ENCODE measurements around the gene MDGA2.
"Not testable (repeated sequence)": the region's sequence is repeated elsewhere in the genome, so short reads cannot be mapped to it uniquely, and the experiment has no call there.

MDGA2 gene

DNA sequence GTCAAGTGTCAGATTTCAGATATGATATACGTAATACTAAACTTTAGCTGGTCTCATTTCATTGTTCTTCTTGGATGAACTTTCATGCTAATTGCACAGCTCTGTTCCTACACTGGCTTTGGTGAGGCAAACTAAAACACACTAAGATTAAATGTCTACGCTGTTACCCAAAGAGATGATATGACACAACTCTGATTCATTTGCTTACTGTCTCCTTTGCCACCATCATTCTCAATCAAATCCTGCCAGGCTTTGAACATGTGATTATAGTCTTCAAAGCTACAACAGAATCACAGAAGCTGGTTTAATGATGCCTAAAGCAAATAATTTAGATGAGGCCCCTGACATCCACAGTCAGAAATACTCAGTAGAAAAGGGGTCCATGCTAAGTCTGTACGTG is 37.7 kb downstream of the MDGA2 start:
- no peak for DNase-seq (ENCODE audit: low read depth, low spot score)
- H3K4me3 ChIP-seq (ENCODE audit: low read length), result no peak overlapping the region

GRCh38 chr14:47626151-47627035 is 49.0 kb downstream of the MDGA2 start:
- DNase-seq (ENCODE audit: low read depth, low spot score), result no peak
- no peak overlapping the region for H3K4me3 ChIP-seq (ENCODE audit: low read length)

- not testable (repeated sequence) for DNase-seq (ENCODE audit: low read depth, low spot score); H3K4me3 ChIP-seq (ENCODE audit: low read length)
These were observed 51.3 kb downstream of the MDGA2 start for GRCh38 chr14:47624126-47624525.

- no peak for DNase-seq (ENCODE audit: low read depth, low spot score)
- H3K4me3 ChIP-seq (ENCODE audit: low read length), result no peak overlapping the region
These were observed 56.0 kb downstream of the MDGA2 start for GRCh38 chr14:47619392-47619791.

DNA sequence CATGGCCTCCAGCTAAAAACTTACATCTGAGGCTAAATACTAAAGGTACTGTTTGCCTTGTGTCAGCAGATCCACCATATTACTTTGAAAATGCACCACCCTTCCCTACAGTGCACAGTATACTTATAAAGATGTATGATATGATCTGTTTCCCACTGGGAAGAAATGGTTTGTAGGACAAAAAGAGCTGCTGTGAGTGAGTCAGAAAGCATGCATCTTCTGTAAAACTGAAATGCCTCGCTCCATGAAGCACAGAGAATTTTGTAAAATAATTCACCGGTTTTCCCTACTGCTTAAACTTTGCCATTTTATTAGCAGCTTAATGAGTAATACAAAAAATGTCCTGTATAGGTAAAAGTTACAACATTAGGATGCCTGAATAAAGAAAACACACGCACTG is 68.8 kb downstream of the MDGA2 start:
- DNase-seq (ENCODE audit: low read depth, low spot score), result no peak
- no peak overlapping the region for H3K4me3 ChIP-seq (ENCODE audit: low read length)

DNA sequence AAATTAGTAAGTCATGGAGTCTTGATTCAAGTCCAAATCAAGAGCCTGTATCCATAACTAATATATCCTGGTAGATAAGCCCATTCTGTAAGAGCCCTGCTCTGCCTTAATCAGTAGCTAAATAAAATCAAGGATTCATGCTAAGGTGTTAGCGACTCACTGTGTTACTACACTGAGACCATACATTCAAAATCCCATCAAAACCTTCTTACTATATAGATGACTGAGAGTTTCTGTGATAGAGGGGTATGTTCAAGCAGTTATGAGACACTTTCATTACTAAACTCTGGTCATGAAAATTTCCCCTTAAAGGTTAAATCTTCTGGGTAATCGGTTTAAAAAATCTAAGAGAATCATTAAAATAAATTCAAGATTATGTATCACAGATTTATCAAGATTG is 78.5 kb downstream of the MDGA2 start:
- DNase-seq (ENCODE audit: low read depth, low spot score), result no peak
- H3K4me3 ChIP-seq (ENCODE audit: low read length), result no peak overlapping the region

- DNase-seq (ENCODE audit: low read depth, low spot score), result no peak
- H3K4me3 ChIP-seq (ENCODE audit: low read length), result no peak overlapping the region
These were observed 79.2 kb downstream of the MDGA2 start for GRCh38 chr14:47596232-47596631.

GRCh38 chr14:47595552-47595951 is 79.9 kb downstream of the MDGA2 start:
- H3K4me3 ChIP-seq (ENCODE audit: low read length), result no peak overlapping the region
- no peak for DNase-seq (ENCODE audit: low read depth, low spot score)

DNA sequence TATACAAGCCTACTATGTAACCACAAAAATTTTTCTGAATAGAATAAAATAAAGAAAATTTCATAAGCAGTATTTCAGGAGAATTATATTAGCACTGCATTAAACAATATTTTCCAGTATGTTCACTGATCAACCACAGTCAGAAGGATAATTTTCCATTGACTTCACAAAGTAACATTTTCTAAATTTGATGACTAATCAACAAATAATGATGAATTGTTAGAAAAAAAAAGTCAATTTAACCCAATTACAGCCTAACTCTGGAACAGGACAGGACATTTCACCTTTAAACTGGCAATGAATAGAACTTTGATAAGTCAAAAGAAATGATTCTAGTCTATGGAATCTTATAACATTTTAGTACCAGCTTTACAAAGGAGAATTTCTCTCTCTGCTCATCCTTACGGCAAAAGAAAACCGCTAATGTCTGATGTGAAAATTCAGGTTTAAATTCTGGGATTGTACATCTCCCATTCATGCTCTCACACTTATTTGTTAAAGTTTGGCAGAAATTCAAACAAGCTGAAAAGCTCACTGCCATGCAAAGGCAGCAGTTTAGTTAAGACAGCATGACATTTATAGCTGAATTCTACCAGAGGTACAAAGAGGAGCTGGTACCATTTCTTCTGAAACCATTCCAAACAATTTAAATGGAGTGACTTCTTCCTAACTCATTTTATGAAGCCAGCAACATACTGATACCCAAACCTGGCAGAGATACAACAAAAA is 84.5 kb downstream of the MDGA2 start:
- H3K4me3 ChIP-seq (ENCODE audit: low read length), result no peak overlapping the region
- DNase-seq (ENCODE audit: low read depth, low spot score), result no peak

GRCh38 chr14:47585447-47585846 is 90.0 kb downstream of the MDGA2 start:
- DNase-seq (ENCODE audit: low read depth, low spot score), result no peak

GRCh38 chr14:47567273-47567672 is 108.1 kb downstream of the MDGA2 start:
- DNase-seq (ENCODE audit: low read depth, low spot score), result no peak
- no peak overlapping the region for H3K4me3 ChIP-seq (ENCODE audit: low read length)

More at GRCh38 chr14:47585447-47585846, 90.0 kb downstream of the MDGA2 start:
- no peak overlapping the region for H3K4me3 ChIP-seq (ENCODE audit: low read length)

DNA sequence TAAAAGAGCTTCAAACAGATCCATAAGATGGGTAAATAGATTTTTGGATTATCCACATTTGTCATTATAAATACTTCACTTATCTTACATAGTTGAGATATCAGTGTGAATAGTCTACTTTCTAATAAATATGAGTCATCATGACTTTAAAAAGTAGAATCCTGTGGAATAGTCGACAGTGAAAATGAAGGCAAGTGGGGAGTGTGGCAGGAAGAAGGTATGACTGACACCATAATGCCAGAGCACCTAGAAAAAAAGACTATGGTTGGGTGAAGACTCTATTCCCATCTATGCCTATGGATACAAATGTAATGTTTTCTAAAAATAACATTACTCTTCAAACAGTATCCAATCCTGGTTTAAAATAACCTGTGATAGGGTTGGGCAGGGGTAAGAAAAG is 117.5 kb downstream of the MDGA2 start:
- no peak overlapping the region for H3K4me3 ChIP-seq (ENCODE audit: low read length)
- no peak for DNase-seq (ENCODE audit: low read depth, low spot score)

GRCh38 chr14:47555333-47555732 is 120.1 kb downstream of the MDGA2 start:
- H3K4me3 ChIP-seq (ENCODE audit: low read length), result no peak overlapping the region
- no peak for DNase-seq (ENCODE audit: low read depth, low spot score)

GRCh38 chr14:47549886-47550285 is 125.5 kb downstream of the MDGA2 start:
- no peak overlapping the region for H3K4me3 ChIP-seq (ENCODE audit: low read length)
- DNase-seq (ENCODE audit: low read depth, low spot score), result no peak

GRCh38 chr14:47543459-47543858 is 131.9 kb downstream of the MDGA2 start:
- H3K4me3 ChIP-seq (ENCODE audit: low read length), result no peak overlapping the region
- no peak for DNase-seq (ENCODE audit: low read depth, low spot score)

GRCh38 chr14:47541662-47542061 is 133.7 kb downstream of the MDGA2 start:
- no peak for DNase-seq (ENCODE audit: low read depth, low spot score)
- H3K4me3 ChIP-seq (ENCODE audit: low read length), result no peak overlapping the region

DNA sequence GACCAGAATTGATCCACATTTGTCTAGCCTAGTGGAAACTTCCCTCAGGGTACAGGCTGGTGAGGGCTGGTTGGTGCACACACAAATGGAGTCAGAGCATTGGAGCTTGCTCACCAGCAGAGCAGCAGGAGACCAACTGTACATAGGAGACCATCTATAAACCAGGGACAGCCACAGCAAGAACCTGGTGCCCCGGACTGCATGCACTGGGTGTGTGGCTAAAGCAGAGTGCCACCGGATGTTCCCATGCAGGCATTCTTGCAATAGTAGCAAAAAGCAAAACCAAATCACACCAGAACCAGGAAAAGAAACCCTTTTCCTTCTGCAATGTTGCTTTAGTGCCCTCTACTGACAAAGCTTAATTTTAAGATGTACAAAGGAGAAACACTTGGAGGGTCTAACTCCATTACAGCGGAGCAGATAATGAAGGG is 136.4 kb downstream of the MDGA2 start:
- no peak overlapping the region for H3K4me3 ChIP-seq (ENCODE audit: low read length)
- peak; percentile 21 for DNase-seq (ENCODE audit: low read depth, low spot score)

DNA sequence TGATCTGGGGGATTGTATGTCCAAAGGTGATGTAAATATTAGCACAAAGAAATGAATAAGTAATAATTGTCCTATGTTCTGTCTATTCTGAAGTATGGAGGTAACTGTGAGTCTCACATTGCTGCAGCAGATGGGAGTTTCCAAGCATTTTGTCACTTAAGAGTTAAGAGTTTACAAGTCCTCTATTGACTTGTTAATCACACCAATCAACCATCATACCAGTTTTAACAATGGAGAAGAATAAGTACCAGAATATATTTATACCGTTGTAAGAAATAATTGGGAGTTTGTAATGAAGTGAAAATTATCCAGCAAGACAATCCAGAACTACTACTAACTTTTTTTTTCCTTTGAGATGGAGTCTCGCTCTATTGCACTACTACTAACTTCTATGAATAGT is 139.1 kb downstream of the MDGA2 start:
- no peak overlapping the region for H3K4me3 ChIP-seq (ENCODE audit: low read length)
- DNase-seq (ENCODE audit: low read depth, low spot score), result no peak

- no peak overlapping the region for H3K4me3 ChIP-seq (ENCODE audit: low read length)
- DNase-seq (ENCODE audit: low read depth, low spot score), result no peak
These were observed 148.7 kb downstream of the MDGA2 start for GRCh38 chr14:47526591-47527244.

- no peak overlapping the region for H3K4me3 ChIP-seq (ENCODE audit: low read length)
These were observed 150.9 kb downstream of the MDGA2 start for GRCh38 chr14:47524524-47524923.

More at GRCh38 chr14:47524524-47524923, 150.9 kb downstream of the MDGA2 start:
- DNase-seq (ENCODE audit: low read depth, low spot score), result no peak

Data from Jurkat, Clone E6-1 (cell line).